Immature natural killer cell (primary cell): Measurements from ENCODE around the gene HPN. TPM values are rescaled to one million over a fixed set of nuclear protein-coding genes. Genes with fewer than 3 reads are reported as not detected.
A peak's percentile ranks its signal among the peaks of the same experiment; 100 is the strongest.
"Not testable (repeated sequence)": the region's sequence is repeated elsewhere in the genome, so short reads cannot be mapped to it uniquely, and the experiment has no call there.

Experiments used
- DNase-seq, 3 donors: peaks; one replicate each; pipeline ENCODE4 v3.0.0; 2022; ENCODE audit warnings: mixed read lengths in 1 of 3
- H3K27ac Mint-ChIP-seq, 6 donors: one replicate each; pipeline ENCODE4 v1.8.0; 2020; ENCODE audit warnings: mixed read lengths in 6 of 6, mild to moderate bottlenecking in 5 of 6, inconsistent platforms in 4 of 6, moderate library complexity in 3 of 6
- H3K27me3 Mint-ChIP-seq, 3 donors: one replicate each; pipeline ENCODE4 v1.8.0; 2020 to 2021; ENCODE audit warnings: low read depth in 3 of 3, mild to moderate bottlenecking in 3 of 3, mixed read lengths in 3 of 3, moderate library complexity in 3 of 3, inconsistent platforms in 1 of 3
- H3K36me3 Mint-ChIP-seq, 3 donors: one replicate each; pipeline ENCODE4 v1.8.0; 2020; ENCODE audit warnings: mixed read lengths in 3 of 3, inconsistent platforms in 2 of 3, mild to moderate bottlenecking in 2 of 3
- H3K4me1 Mint-ChIP-seq, 2 donors: one replicate each; pipeline ENCODE4 v1.8.0; 2020; ENCODE audit warnings: inconsistent platforms in 2 of 2, mild to moderate bottlenecking in 2 of 2, mixed read lengths in 2 of 2, moderate library complexity in 1 of 2
- H3K4me3 Mint-ChIP-seq, 5 donors: one replicate each; pipeline ENCODE4 v1.8.0; 2020; ENCODE audit warnings: mild to moderate bottlenecking in 5 of 5, mixed read lengths in 5 of 5, inconsistent platforms in 3 of 5, moderate library complexity in 3 of 5
- H3K9me3 Mint-ChIP-seq, 6 donors: one replicate each; pipeline ENCODE4 v1.8.0; 2020; ENCODE audit warnings: mild to moderate bottlenecking in 6 of 6, mixed read lengths in 6 of 6, inconsistent platforms in 4 of 6, moderate library complexity in 3 of 6
- polyA plus RNA-seq, 3 donors: library from polyadenylated mRNA; unstranded; fragments of 300-500 nt; fragmentation: Illumina TruSeq; gene quantifications; one replicate each; pipeline ENCODE4 v1.2.3, GENCODE V29; 2021

HPN gene
- polyA plus RNA-seq, result not detected

- H3K9me3 Mint-ChIP-seq, result no peaks in the 10 kb centered on the region
- H3K4me3 Mint-ChIP-seq, result peak within 1 kb of the TSS; percentile 77 to 81 (median 80)
- H3K27ac Mint-ChIP-seq, result peak within 1 kb of the TSS in 4 of 6 donors; percentile 47 to 89 (median 54)
- DNase-seq, result no peak
- no peaks in the 10 kb centered on the region for H3K36me3 Mint-ChIP-seq
- H3K27me3 Mint-ChIP-seq, result peaks cover 5 to 16% (median 14%) of the 10 kb centered on the region in 3 donors
- H3K4me1 Mint-ChIP-seq, result peaks cover 12 to 26% of the 10 kb centered on the region in 2 donors
Measured at GRCh38 chr19:35041548-35042055, at the start of gene HPN. Gene HPN, plus strand, starts transcription at chr19:35041721. Its CDS starts 786 bp downstream, at chr19:35042507.

DNA sequence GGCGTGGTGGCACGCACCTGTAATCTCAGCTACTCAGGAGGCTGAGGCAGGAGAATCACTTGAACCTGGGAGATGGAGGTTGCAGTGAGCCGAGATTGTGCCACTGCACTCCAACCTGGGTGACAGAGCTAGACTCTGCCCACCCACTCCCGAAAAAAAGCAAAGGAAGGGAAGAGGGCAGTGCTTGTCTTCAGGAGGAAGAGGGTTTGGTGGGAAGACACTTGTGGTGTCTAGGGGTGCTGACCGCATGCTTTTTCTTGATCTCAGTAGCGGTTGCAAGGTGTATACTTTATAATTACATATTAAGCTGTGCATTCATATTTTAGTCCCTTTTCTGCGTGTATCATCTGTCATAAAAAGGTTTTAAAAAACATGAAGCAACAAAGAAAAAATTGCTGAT lies 48.9 kb upstream of the HPN start:
- not testable (repeated sequence) for H3K27ac Mint-ChIP-seq, H3K9me3 Mint-ChIP-seq, DNase-seq, H3K27me3 Mint-ChIP-seq, H3K36me3 Mint-ChIP-seq
- Mint-ChIP-seq H3K4me1 (peaks cover 8 to 15% of the 10 kb centered on the region in 2 donors), H3K4me3 (peak overlapping the region in 1 of 5 donors; percentile 76)

- Mint-ChIP-seq H3K27me3 (peaks cover 3 to 9% (median 4%) of the 10 kb centered on the region in 3 donors), H3K27ac (peak overlapping the region in 2 of 6 donors; percentile 16 to 59), H3K4me3 (peak overlapping the region in 2 of 5 donors; percentile 13 to 52)
Measured at GRCh38 chr19:34994286-34994642, 47.3 kb upstream of the HPN start.

GRCh38 chr19:34994643-34995541 lies 46.6 kb upstream of the HPN start:
- no peaks in the 10 kb centered on the region for H3K36me3 Mint-ChIP-seq
- peaks cover 22 to 29% of the 10 kb centered on the region in 2 donors for H3K4me1 Mint-ChIP-seq
- H3K27me3 Mint-ChIP-seq, result peaks cover 2 to 9% (median 3%) of the 10 kb centered on the region in 3 donors
- H3K4me3 Mint-ChIP-seq, result peak overlapping the region in 1 of 5 donors; percentile 52
- H3K9me3 Mint-ChIP-seq, result peaks cover 0 to 2% (median 0%) of the 10 kb centered on the region in 6 donors
- DNase-seq, result no peak
- peak overlapping the region in 3 of 6 donors; percentile 16 to 59 (median 22) for H3K27ac Mint-ChIP-seq

More at GRCh38 chr19:34994286-34994642, 47.3 kb upstream of the HPN start:
- H3K9me3 Mint-ChIP-seq, result peaks cover 0 to 2% (median 0%) of the 10 kb centered on the region in 6 donors
- peaks cover 21 to 27% of the 10 kb centered on the region in 2 donors for H3K4me1 Mint-ChIP-seq
- DNase-seq, result peak in 2 of 3 donors; percentile 26 to 35
- no peaks in the 10 kb centered on the region for H3K36me3 Mint-ChIP-seq

- peaks cover 22 to 30% of the 10 kb centered on the region in 2 donors for H3K4me1 Mint-ChIP-seq
- peaks cover 0 to 2% (median 0%) of the 10 kb centered on the region in 6 donors for H3K9me3 Mint-ChIP-seq
- H3K27ac Mint-ChIP-seq, result no peak overlapping the region
- H3K36me3 Mint-ChIP-seq, result no peaks in the 10 kb centered on the region
- H3K27me3 Mint-ChIP-seq, result peaks cover 2 to 8% (median 3%) of the 10 kb centered on the region in 3 donors
- H3K4me3 Mint-ChIP-seq, result no peak overlapping the region
- DNase-seq, result no peak
Measured at GRCh38 chr19:34995551-34995950, 46.0 kb upstream of the HPN start.

- Mint-ChIP-seq H3K9me3 (peaks cover 0 to 2% (median 0%) of the 10 kb centered on the region in 6 donors), H3K36me3 (no peaks in the 10 kb centered on the region), H3K4me3 (peak overlapping the region; percentile 1 to 63 (median 59)), H3K27ac (peak overlapping the region; percentile 58 to 87 (median 78)), H3K4me1 (peaks cover 36 to 44% of the 10 kb centered on the region in 2 donors), H3K27me3 (peaks cover 0 to 13% (median 2%) of the 10 kb centered on the region in 3 donors)
- DNase-seq, result no peak
Measured at GRCh38 chr19:34997071-34997617, 44.4 kb upstream of the HPN start.

DNA sequence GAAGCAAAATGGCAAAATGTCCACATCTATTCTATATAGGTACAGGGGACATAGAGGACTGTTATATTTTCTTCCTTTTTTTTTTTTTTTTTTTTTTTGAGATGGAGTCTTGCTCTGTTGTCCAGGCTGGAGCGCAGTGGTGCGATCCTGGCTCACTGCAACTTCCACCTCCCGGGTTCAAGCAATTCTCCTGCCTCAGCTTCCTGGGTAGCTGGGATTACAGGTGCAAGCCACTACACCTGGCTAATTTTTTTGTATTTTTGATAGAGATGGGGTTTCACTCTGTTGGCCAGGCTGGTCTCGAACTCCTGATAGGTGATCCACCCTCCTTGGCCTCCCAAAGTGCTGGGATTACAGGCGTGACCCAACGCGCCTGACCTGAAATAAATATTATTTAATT lies 43.3 kb upstream of the HPN start:
- Mint-ChIP-seq H3K27me3 (peaks cover 0 to 16% (median 5%) of the 10 kb centered on the region in 3 donors), H3K27ac (peak overlapping the region in 3 of 6 donors; percentile 85 to 96 (median 93)), H3K4me1 (peaks cover 47 to 55% of the 10 kb centered on the region in 2 donors), H3K4me3 (peak overlapping the region in 3 of 5 donors; percentile 1 to 86 (median 85))
- DNase-seq, H3K9me3 Mint-ChIP-seq, H3K36me3 Mint-ChIP-seq: not testable (repeated sequence)

DNA sequence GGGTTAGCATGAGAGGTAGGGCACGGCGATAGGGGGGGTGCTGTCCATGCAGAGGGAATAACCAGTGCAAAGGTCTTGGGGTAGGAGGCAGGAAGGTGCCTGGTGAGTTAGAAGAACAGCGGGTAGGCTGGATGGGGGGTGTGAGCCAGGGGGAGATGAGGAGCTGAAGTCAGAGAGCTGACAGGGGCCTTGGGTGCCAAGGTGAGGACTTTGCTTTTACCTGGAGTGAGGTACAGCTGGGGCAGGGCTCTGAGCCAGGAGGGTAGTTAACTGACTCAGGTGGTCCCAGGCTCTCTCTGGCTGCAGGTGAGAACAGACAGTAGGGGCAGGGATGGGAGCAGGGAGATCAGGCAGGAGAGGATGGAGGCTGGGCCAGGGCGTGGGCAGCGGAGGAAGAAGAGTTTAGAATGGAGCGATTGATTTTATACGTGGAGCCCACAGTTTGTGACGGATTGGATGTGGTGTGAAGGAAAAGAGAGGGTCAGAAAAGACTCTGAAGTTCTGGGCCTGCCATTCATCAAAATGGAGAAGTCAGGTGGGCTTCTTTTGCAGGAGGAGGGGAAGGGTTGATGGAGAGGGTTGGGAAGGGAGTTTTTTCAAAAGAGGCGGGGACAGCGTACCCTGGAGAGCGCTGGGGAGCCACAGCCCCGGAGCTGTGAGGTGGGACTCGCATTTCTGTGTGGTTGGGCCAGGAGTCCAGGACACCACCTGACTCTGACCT lies 42.6 kb upstream of the HPN start:
- Mint-ChIP-seq H3K4me3 (peak overlapping the region; percentile 74 to 87 (median 86)), H3K27me3 (peaks cover 0 to 14% (median 5%) of the 10 kb centered on the region in 3 donors), H3K4me1 (peaks cover 54 to 62% of the 10 kb centered on the region in 2 donors), H3K9me3 (peaks cover 0 to 2% (median 0%) of the 10 kb centered on the region in 6 donors), H3K27ac (peak overlapping the region; percentile 63 to 96 (median 94)), H3K36me3 (no peaks in the 10 kb centered on the region)
- DNase-seq, result no peak

DNA sequence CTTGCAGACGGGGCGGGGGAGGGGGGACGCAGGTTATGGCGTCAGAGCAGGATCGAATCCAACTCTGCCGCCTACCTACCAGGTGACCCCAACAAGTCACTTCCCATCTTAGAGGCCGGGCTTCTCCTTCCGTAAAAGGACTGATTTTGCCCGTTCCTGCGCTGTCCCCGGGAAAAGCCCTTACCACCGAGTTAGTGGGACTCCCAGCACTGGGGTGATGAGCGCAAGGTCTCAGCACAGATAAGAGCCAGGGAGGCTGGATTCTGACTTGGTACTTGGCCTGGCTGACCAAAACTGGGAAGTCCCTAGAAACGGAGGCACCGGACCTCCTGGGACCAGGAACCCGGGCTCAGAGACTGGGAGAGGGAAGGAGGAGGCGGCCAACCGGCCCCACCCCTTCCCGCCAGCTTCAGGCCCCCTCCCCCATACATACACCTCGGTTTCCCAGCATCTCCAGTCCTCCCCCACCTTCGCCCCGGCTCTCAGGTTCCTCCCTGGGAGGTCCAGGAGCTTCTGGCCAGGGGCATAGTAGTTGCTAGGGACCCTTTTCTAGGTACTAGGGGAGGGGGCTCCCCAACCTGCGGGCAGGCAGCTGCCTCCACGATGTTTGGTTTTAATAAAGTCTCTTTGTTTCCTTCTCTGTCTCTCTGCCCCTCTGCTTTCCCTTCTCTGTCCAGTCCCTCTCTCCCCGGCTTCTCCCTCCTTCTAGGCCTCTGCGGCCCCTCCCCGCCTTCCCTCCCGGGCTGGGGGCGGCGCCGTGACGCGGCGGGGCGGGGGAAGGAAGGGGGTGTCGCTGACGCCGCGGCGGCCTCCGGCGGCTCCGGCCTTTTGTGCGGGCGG lies 41.8 kb upstream of the HPN start, which contains the start of gene GRAMD1A:
TSS of gene GRAMD1A (plus strand) at position 826 of the 840 bp plus-strand sequence. CDS start 156 bp downstream, outside the sequence.
- peaks cover 0 to 2% (median 0%) of the 10 kb centered on the region in 6 donors for H3K9me3 Mint-ChIP-seq
- DNase-seq, result peak; percentile 73 to 76 (median 74)
- peaks cover 0 to 14% (median 5%) of the 10 kb centered on the region in 3 donors for H3K27me3 Mint-ChIP-seq
- peaks cover 55 to 60% of the 10 kb centered on the region in 2 donors for H3K4me1 Mint-ChIP-seq
- peak within 1 kb of the TSS; percentile 87 to 99 (median 95) for H3K27ac Mint-ChIP-seq
- peak within 1 kb of the TSS; percentile 91 to 98 (median 94) for H3K4me3 Mint-ChIP-seq
- H3K36me3 Mint-ChIP-seq, result no peaks in the 10 kb centered on the region

- peaks cover 0 to 2% (median 0%) of the 10 kb centered on the region in 6 donors for H3K9me3 Mint-ChIP-seq
- no peaks in the 10 kb centered on the region for H3K36me3 Mint-ChIP-seq
- DNase-seq, result no peak
- peaks cover 55 to 60% of the 10 kb centered on the region in 2 donors for H3K4me1 Mint-ChIP-seq
- H3K4me3 Mint-ChIP-seq, result no peak overlapping the region
- peak overlapping the region in 1 of 6 donors; percentile 85 for H3K27ac Mint-ChIP-seq
- peaks cover 0 to 14% (median 5%) of the 10 kb centered on the region in 3 donors for H3K27me3 Mint-ChIP-seq
Measured at GRCh38 chr19:35000338-35000646, 41.2 kb upstream of the HPN start.

- peak; percentile 46 to 57 (median 56) for DNase-seq
- H3K27me3 Mint-ChIP-seq, result peaks cover 0 to 14% (median 2%) of the 10 kb centered on the region in 3 donors
- peaks cover 55 to 63% of the 10 kb centered on the region in 2 donors for H3K4me1 Mint-ChIP-seq
- H3K36me3 Mint-ChIP-seq, result no peaks in the 10 kb centered on the region
- peaks cover 0 to 1% (median 0%) of the 10 kb centered on the region in 6 donors for H3K9me3 Mint-ChIP-seq
- H3K27ac Mint-ChIP-seq, result peak overlapping the region; percentile 87 to 99 (median 94)
- peak overlapping the region; percentile 91 to 98 (median 94) for H3K4me3 Mint-ChIP-seq
Measured at GRCh38 chr19:35000647-35001501, 40.6 kb upstream of the HPN start.
